Fibroblast of the conjunctiva (primary cell): ENCODE measurements around the gene NWD2.
"Not testable (repeated sequence)": the region's sequence is repeated elsewhere in the genome, so short reads cannot be mapped to it uniquely, and the experiment has no call there.

Experiments
- DNase-seq: peaks from one replicate; pipeline ENCODE4 v3.0.0-alpha.2; 2010; ENCODE audit warnings: low read depth

Gene NWD2

GRCh38 chr4:37244583-37245390 lies at the start of gene NWD2:
TSS of gene NWD2 (plus strand) at chr4:37244743. CDS start at chr4:37245068, 325 bp downstream.
- DNase-seq = no peak

- no peak for DNase-seq
Measured at GRCh38 chr4:37197899-37198298, 46.6 kb upstream of the NWD2 start.

- DNase-seq = not testable (repeated sequence)
Measured at GRCh38 chr4:37204740-37205139, 39.8 kb upstream of the NWD2 start.

GRCh38 chr4:37216209-37216608 lies 28.3 kb upstream of the NWD2 start:
- DNase-seq = no peak

GRCh38 chr4:37219242-37219641 lies 25.3 kb upstream of the NWD2 start:
- no peak for DNase-seq

GRCh38 chr4:37219990-37220389 lies 24.6 kb upstream of the NWD2 start:
- DNase-seq = no peak

GRCh38 chr4:37220685-37221084 lies 23.9 kb upstream of the NWD2 start:
- no peak for DNase-seq

GRCh38 chr4:37223732-37224131 lies 20.8 kb upstream of the NWD2 start:
- no peak for DNase-seq

DNA sequence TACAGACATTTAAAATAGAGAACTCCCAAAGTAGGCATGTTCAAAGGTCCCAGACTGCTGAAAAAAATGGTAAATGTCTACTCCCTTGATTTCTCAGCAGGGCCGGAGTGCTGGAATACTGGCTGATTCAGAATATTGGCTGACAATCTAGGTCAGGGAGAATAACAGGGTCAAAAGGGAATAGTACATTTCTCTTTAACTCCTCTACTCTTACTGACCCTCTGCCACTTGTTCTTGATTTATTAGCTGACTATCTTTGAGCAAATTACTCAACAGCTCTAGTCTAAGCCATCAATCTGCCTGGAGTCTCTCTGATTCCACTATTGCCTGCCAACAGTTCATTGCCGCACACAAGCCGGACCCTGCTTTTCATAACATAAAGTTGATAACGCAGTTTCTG lies 19.7 kb upstream of the NWD2 start:
- no peak for DNase-seq

DNA sequence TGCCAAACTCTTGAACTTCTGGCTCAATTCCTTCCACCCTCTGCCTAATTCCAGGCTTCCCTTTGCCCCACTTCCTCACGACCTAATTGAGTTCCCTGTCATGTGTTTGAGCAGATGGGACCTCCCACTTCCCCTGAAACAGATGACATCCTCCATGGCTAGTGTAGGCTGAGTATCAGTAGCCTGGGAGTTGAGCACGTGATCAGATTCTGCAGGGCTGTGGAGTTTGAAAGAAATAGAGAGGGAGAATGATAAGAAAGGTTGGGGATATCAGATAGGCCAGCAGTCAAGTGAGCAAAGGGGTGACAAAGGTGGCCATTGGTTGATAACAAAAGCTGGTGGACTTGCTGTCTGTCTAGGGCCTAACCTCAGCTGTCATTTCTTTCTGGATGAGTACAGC lies 18.8 kb upstream of the NWD2 start:
- DNase-seq = no peak

- no peak for DNase-seq
Measured at GRCh38 chr4:37232315-37232714, 12.2 kb upstream of the NWD2 start.

DNA sequence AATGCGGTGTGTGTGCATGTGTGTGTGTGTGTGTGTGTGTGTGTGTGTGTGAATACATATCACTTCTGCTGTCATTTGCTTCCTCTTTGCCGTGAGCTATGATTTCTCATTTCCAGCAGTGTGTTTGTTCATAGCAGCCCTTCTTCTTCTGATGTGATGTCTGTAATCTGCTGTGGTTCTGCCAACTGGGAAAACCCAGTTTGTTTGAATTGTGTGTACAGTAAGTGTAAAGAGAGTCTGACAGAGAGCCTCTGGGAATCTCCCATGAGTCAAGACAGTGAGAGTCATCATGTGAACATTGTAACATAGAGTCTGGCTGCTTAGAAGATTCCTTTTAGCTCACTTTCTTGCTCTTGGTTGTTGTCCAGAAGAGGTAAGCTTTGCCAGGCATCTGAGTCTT lies 8.4 kb upstream of the NWD2 start:
- DNase-seq = no peak

DNA sequence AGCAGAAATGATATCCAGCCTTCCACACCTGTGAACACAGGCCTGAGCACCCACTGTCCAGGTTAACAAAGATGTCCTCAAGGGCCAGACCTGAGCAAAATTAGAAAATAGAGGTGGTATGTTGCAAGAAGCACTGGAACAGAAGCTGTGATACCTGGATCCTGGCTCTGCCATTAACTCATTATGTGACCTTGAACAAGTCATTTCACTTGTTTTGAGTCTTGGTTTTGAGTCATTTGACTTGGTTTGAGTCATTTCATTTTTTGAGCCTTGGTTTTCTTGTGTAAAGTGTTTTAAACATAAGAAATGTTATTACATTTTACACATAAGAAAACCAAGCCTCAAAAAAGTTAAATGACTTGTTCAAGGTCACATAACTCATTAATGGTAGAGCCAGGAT lies 2.9 kb upstream of the NWD2 start:
- DNase-seq = no peak

GRCh38 chr4:37243051-37243450 lies 1.5 kb upstream of the NWD2 start:
- no peak for DNase-seq

DNA sequence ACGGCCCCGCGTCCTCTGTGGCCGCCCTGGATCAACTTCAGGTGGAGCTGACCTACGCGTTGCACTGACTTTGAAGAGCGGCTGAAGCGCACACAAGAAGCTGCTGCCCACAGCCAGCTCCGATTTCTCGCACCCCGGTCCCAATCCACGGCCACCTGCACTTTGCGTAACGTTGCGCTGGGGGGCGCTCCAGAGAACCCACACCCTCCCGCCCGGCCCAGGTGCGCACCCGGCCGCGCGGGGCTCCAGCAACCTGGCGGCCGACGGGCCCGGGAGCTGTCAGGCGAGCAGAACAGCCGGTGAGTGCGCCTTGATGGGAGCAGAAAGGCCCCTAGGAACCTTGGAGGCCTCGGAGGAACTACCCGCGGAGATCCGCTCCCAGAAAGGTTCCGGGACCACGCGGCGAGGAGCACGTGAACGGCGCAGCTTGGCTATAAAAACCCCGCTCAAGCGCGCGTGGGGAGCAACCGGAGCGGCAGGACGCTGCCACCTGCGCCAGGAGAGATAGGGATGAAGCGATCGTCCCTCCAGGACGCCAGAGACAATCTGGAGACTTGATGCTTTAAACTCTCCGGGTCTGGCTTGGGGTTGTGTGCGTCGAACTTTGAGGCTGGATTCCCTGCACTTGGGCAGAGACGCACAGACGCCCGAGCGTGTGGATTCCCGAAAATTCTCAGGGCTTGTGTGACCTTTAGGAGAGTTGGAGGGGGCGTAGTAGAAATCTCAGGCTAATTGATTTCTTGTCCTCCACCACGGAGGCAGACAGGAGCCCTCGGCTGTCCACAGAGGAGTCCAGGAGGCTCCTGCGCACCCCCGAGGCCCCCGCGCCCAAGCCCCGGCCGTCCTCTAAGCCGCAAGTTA lies 591 bp upstream of the NWD2 start:
- no peak for DNase-seq

GRCh38 chr4:37245391-37245954 lies 930 bp downstream of the NWD2 start:
- DNase-seq = no peak

DNA sequence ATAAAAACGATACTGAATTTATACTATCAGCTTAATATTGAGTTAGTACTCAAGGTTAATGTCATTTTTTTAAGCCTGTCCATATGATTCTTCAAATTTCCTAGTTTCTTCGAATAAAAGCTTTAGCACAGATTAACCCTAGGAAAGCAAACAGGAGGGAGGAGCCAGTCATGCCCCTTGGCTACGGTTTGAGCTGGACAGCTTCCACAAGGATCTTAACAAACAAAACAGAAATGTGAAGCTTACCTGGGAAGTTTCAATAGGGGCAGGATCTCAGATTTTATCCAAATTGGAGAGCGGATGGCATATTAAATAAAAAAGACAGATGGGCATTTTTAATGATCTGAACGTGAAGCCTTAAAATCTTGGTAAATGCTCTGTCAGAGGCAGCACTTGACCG lies 2.3 kb downstream of the NWD2 start:
- DNase-seq = no peak

GRCh38 chr4:37258221-37258620 lies 13.7 kb downstream of the NWD2 start:
- no peak for DNase-seq

GRCh38 chr4:37268319-37268718 lies 23.8 kb downstream of the NWD2 start:
- no peak for DNase-seq

- no peak for DNase-seq
Measured at GRCh38 chr4:37279121-37279520, 34.6 kb downstream of the NWD2 start.

DNA sequence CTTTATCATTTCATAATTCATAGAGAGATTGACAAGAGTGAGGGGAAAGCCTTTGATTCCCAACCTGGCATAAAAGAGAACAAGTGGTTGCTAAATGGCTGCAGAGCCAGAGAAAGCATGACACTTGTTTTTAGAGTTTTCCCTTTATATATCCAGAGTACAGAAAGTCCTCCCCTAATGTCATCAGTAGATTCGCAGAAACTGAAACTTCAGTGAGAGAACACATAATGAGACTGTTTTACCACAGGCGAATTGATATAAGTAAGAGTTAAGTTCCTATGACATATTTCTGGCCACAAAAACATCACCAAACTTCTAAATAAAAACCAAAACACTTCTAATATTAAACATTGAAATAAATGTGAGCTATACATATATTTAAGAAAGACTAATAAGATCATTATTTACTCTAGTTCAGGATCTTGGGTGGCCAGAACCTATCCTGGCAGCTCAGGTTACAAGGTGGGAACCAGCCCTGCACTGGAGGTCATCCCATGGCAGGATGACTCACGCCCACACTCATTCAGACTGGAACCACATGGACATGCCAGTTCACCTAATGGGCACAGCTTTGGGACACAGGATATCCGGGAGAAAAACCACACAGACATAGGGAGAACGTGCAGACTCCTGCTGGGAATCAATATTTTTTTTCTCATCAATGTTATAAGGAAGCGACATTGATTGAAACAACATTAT lies 35.5 kb downstream of the NWD2 start:
- DNase-seq = no peak

GRCh38 chr4:37299468-37299867 lies 54.9 kb downstream of the NWD2 start:
- no peak for DNase-seq
